Fibroblast of lung (primary cell): ENCODE measurements around the gene USP24. TPM values are rescaled to one million over a fixed set of nuclear protein-coding genes. Genes with fewer than 3 reads are reported as not detected.

Experiments
- DNase-seq, 2 donors: peaks; one replicate each; pipeline versions ENCODE4 v3.0.0 to v3.0.0-alpha.2; 2010; ENCODE audit warnings: low read depth in 2 of 2
- H2AFZ ChIP-seq: 2 replicates; pipeline ENCODE4 v1.5.1; 2012; ENCODE audit warnings: low read length, control low read depth, inconsistent platforms
- H3K27ac ChIP-seq: 2 replicates; pipeline ENCODE4 v1.5.1; 2011; ENCODE audit warnings: low read length, control low read depth; ENCODE audit not compliant: insufficient read depth
- H3K27me3 ChIP-seq: 2 replicates; pipeline ENCODE4 v1.5.1; 2011; ENCODE audit warnings: mild to moderate bottlenecking, low read length; ENCODE audit not compliant: control insufficient read depth, insufficient read depth
- H3K36me3 ChIP-seq: 2 replicates; pipeline ENCODE4 v1.5.1; 2011; ENCODE audit warnings: low read length; ENCODE audit not compliant: control insufficient read depth, insufficient read depth
- H3K4me1 ChIP-seq: 2 replicates; pipeline ENCODE4 v1.5.1; 2011; ENCODE audit warnings: low read length; ENCODE audit not compliant: control insufficient read depth, insufficient read depth; ENCODE audit errors: extremely low read depth
- H3K4me2 ChIP-seq: 2 replicates; pipeline ENCODE4 v1.5.1; 2011; ENCODE audit warnings: low read length, control low read depth; ENCODE audit not compliant: insufficient read depth; ENCODE audit errors: extremely low read depth
- H3K4me3 ChIP-seq, 4 experiments: fragments of 200-600 bp in 1 of 4; sonication (generic) in 1 of 4; replicated peaks in 1 of 4; 2 replicates each; pipeline ENCODE4 v1.5.1; 2011 to 2016; ENCODE audit warnings: low read length in 4 of 4, low read depth in 3 of 4, mild to moderate bottlenecking in 3 of 4, control low read depth in 2 of 4, inconsistent platforms in 1 of 4, mixed read lengths in 1 of 4; ENCODE audit not compliant: insufficient read depth in 1 of 4; ENCODE audit errors: control extremely low read depth in 1 of 4
- H3K79me2 ChIP-seq: 2 replicates; pipeline ENCODE4 v1.5.1; 2012; ENCODE audit warnings: mild to moderate bottlenecking, low read length, inconsistent platforms; ENCODE audit not compliant: control insufficient read depth, insufficient read depth
- H3K9ac ChIP-seq: 2 replicates; pipeline ENCODE4 v1.5.1; 2011; ENCODE audit warnings: mild to moderate bottlenecking, low read length, control low read depth; ENCODE audit not compliant: insufficient read depth
- H3K9me3 ChIP-seq: 2 replicates; pipeline ENCODE4 v1.5.1; 2012; ENCODE audit warnings: low read depth, low read length; ENCODE audit not compliant: control insufficient read depth, insufficient read depth
- H4K20me1 ChIP-seq: 2 replicates; pipeline ENCODE4 v1.5.1; 2011; ENCODE audit warnings: low read length; ENCODE audit not compliant: control insufficient read depth, insufficient read depth; ENCODE audit errors: extremely low read depth
- CTCF ChIP-seq, 2 donors: IDR thresholded peaks in 1 of 2; conservative IDR thresholded peaks in 1 of 2; 1 replicate in 1 of 2; 2 replicates in 1 of 2; pipeline ENCODE4 v1.5.1; 2011 to 2012; ENCODE audit warnings: low read length in 2 of 2, control low read depth in 1 of 2, inconsistent platforms in 1 of 2, low read depth in 1 of 2, mild to moderate bottlenecking in 1 of 2
- EZH2 ChIP-seq: IDR thresholded peaks from 2 replicates; pipeline ENCODE4 v1.5.1; 2012; ENCODE audit warnings: low read length, control low read depth, mild to moderate bottlenecking; ENCODE audit errors: missing control alignments
- polyA plus RNA-seq, 2 donors: library from polyadenylated mRNA; depleted of rRNA in 1 of 2; stranded (reverse) in 1 of 2; unstranded in 1 of 2; fragments of >200 nt; gene quantifications; 2 replicates each; pipeline ENCODE4 v1.2.1, GENCODE V29; 2011 to 2012; ENCODE audit warnings: missing spikeins in 1 of 2
- total RNA-seq: library from RNA; depleted of rRNA; stranded (reverse); fragments of >200 nt; gene quantifications from 2 replicates; pipeline ENCODE4 v1.2.1, GENCODE V29; 2014

Gene USP24
- total and polyA plus RNA-seq, 2 donors (not counting 1 experiment from before 2014, with no cell fraction given), result 16.4 to 63.9 TPM

- Histone ChIP-seq H3K79me2 (peaks cover 92% of the 10 kb centered on the region), H2AFZ (no peak overlapping the region), H3K27me3 (no peaks in the 10 kb centered on the region), H3K27ac (no peak overlapping the region), H4K20me1 (no peaks in the 10 kb centered on the region), H3K36me3 (no peaks in the 10 kb centered on the region), H3K9me3 (no peaks in the 10 kb centered on the region), H3K9ac (no peak overlapping the region), H3K4me3 (no peak overlapping the region), H3K4me1 (peaks cover 16% of the 10 kb centered on the region), H3K4me2 (peak overlapping the region; percentile 17)
- TF ChIP-seq CTCF (conservative IDR thresholded peaks at IDR 0.05 in 1 of 2, IDR thresholded peaks at IDR 0.05 in 1 of 2; ENCODE audit: low read depth in 1 of 2, low read length in 2 of 2), result no peak
- no peak for TF ChIP-seq EZH2
- peak in 1 of 2 donors; percentile 17 for DNase-seq
These were observed 5.9 kb downstream of the USP24 start for GRCh38 chr1:55209247-55209646.

GRCh38 chr1:55206210-55206609 lies 9.0 kb downstream of the USP24 start:
- Histone ChIP-seq H3K9ac (no peak overlapping the region), H3K36me3 (no peaks in the 10 kb centered on the region), H3K27me3 (no peaks in the 10 kb centered on the region), H3K4me2 (no peak overlapping the region), H3K27ac (no peak overlapping the region), H2AFZ (no peak overlapping the region), H3K4me3 (no peak overlapping the region), H4K20me1 (no peaks in the 10 kb centered on the region), H3K9me3 (no peaks in the 10 kb centered on the region), H3K4me1 (peaks cover 8% of the 10 kb centered on the region), H3K79me2 (peaks cover 84% of the 10 kb centered on the region)
- TF ChIP-seq EZH2 (no peak), CTCF (conservative IDR thresholded peaks at IDR 0.05 in 1 of 2, IDR thresholded peaks at IDR 0.05 in 1 of 2; ENCODE audit: low read depth in 1 of 2, low read length in 2 of 2) (no peak)
- no peak for DNase-seq

GRCh38 chr1:55204997-55205396 lies 10.2 kb downstream of the USP24 start:
- H3K4me2 ChIP-seq, result peak overlapping the region; percentile 15
- H2AFZ ChIP-seq, result no peak overlapping the region
- peaks cover 75% of the 10 kb centered on the region for H3K79me2 ChIP-seq
- H3K4me3 ChIP-seq, result no peak overlapping the region
- no peak for TF ChIP-seq EZH2
- no peak for TF ChIP-seq CTCF (conservative IDR thresholded peaks at IDR 0.05 in 1 of 2, IDR thresholded peaks at IDR 0.05 in 1 of 2; ENCODE audit: low read depth in 1 of 2, low read length in 2 of 2)
- no peaks in the 10 kb centered on the region for H3K36me3 ChIP-seq
- H3K9ac ChIP-seq, result no peak overlapping the region
- peaks cover 6% of the 10 kb centered on the region for H3K4me1 ChIP-seq
- no peaks in the 10 kb centered on the region for H3K27me3 ChIP-seq
- peak in 1 of 2 donors; percentile 61 for DNase-seq
- H4K20me1 ChIP-seq, result no peaks in the 10 kb centered on the region
- no peak overlapping the region for H3K27ac ChIP-seq
- H3K9me3 ChIP-seq, result no peaks in the 10 kb centered on the region
